K562 (cell line): ENCODE measurements around the gene RNF43. TPM values are rescaled to one million over a fixed set of nuclear protein-coding genes. Genes with fewer than 3 reads are reported as not detected.
A peak's percentile ranks its signal among the peaks of the same experiment; 100 is the strongest.

Experiments
- ARID1B ChIP-seq: fragments of 450-650 bp; IDR thresholded peaks from 2 replicates; pipeline ENCODE4 v1.6.1; 2016; ENCODE audit warnings: antibody characterized with exemption, mild to moderate bottlenecking, inconsistent platforms
- BRD4 ChIP-seq: fragments of 200-600 bp; sonication (generic); IDR thresholded peaks from 2 replicates; pipeline ENCODE4 v1.6.1; 2017; ENCODE audit warnings: inconsistent platforms
- CREB3 ChIP-seq: fragments of 450-650 bp; conservative IDR thresholded peaks from 2 replicates; pipeline ENCODE4 v1.6.1; 2016; ENCODE audit warnings: missing genetic modification characterization, low read depth, mild to moderate bottlenecking, missing compliant biosample characterization, moderate library complexity
- EHMT2 ChIP-seq: fragments of 450-650 bp; IDR thresholded peaks from 2 replicates; pipeline ENCODE4 v1.6.1; 2018; ENCODE audit warnings: antibody characterized with exemption
- ELF1 ChIP-seq: fragments of 200-800 bp; sonication (Bioruptor generic); IDR thresholded peaks from 2 replicates; pipeline ENCODE4 v1.6.1; 2016; ENCODE audit warnings: missing genetic modification characterization, missing compliant biosample characterization
- FIP1L1 ChIP-seq: fragments of 200-400 bp; formaldehyde crosslinking; IDR thresholded peaks from 2 replicates; pipeline ENCODE4 v1.6.1; 2018; ENCODE audit warnings: mild to moderate bottlenecking, low read depth, low read length; ENCODE audit not compliant: poor library complexity, severe bottlenecking
- HMBOX1 ChIP-seq: sonication (generic); IDR thresholded peaks from 2 replicates; pipeline ENCODE4 v1.6.1; 2016
- L3MBTL2 ChIP-seq: fragments of 450-650 bp; IDR thresholded peaks from 2 replicates; pipeline ENCODE4 v1.6.1; 2016; ENCODE audit warnings: mild to moderate bottlenecking, moderate library complexity
- MBD1 ChIP-seq: fragments of 250-450 bp; sonication (Bioruptor Pico); IDR thresholded peaks from 2 replicates; pipeline ENCODE4 v1.8.0; 2022; ENCODE audit warnings: inconsistent platforms
- MLLT1 ChIP-seq, 2 experiments: fragments of 450-650 bp; IDR thresholded peaks; 2 replicates each; pipeline ENCODE4 v1.6.1; 2016
- MYBL2 ChIP-seq, 2 experiments: fragments of 450-650 bp in 1 of 2; sonication (generic) in 1 of 2; formaldehyde crosslinking in 1 of 2; IDR thresholded peaks; 2 replicates each; pipeline versions ENCODE4 v1.6.1 to v1.8.1; 2017 to 2022; ENCODE audit warnings: borderline replicate concordance in 1 of 2, inconsistent platforms in 1 of 2, low read depth in 1 of 2, mild to moderate bottlenecking in 1 of 2, missing genetic modification reagents in 1 of 2, moderate library complexity in 1 of 2
- PRDM10 ChIP-seq: fragments of 450-650 bp; IDR thresholded peaks from 2 replicates; pipeline ENCODE4 v1.6.1; 2018; ENCODE audit not compliant: partially characterized antibody
- SMC3 ChIP-seq: conservative IDR thresholded peaks from 2 replicates; pipeline ENCODE4 v1.6.1; 2011; ENCODE audit warnings: low read depth, low read length, improper control_type of control experiment; ENCODE audit not compliant: insufficient read depth
- ZFP36 ChIP-seq: fragments of 150-350 bp; IDR thresholded peaks from 2 replicates; pipeline ENCODE4 v1.6.1; 2018; ENCODE audit warnings: low read length, low read depth; ENCODE audit not compliant: partially characterized antibody
- ZKSCAN8 ChIP-seq: fragments of 200-800 bp; sonication (Bioruptor generic); IDR thresholded peaks from 2 replicates; pipeline ENCODE4 v1.6.1; 2016; ENCODE audit warnings: missing genetic modification characterization, missing compliant biosample characterization
- ZNF23 ChIP-seq: fragments of 250-450 bp; sonication (Bioruptor Pico); IDR thresholded peaks from 2 replicates; pipeline ENCODE4 v1.4.0; 2020; ENCODE audit warnings: mild to moderate bottlenecking
- ZNF324 ChIP-seq: fragments of 250-450 bp; sonication (Bioruptor Pico); IDR thresholded peaks from 2 replicates; pipeline ENCODE4 v1.4.0; 2020; ENCODE audit warnings: mild to moderate bottlenecking
- ZNF586 ChIP-seq: fragments of 450-650 bp; formaldehyde crosslinking; conservative IDR thresholded peaks from 2 replicates; pipeline ENCODE4 v1.4.0; 2020; ENCODE audit warnings: mild to moderate bottlenecking, moderate library complexity
- ZNF766 ChIP-seq: fragments of 200-800 bp; sonication (Bioruptor generic); conservative IDR thresholded peaks from 2 replicates; pipeline ENCODE4 v1.6.1; 2016; ENCODE audit warnings: missing genetic modification characterization, missing compliant biosample characterization
- polyA plus RNA-seq, 8 experiments: library from polyadenylated mRNA; depleted of rRNA in 4 of 8; stranded (reverse) in 5 of 8; unstranded in 3 of 8; fragments of >200 nt; fragmentation: Nextera tagmentation in 2 of 8; fragmentation: Illumina TruSeq in 1 of 8; extraction: Ambion mirVana in 2 of 8; extraction: Trizol in 1 of 8; gene quantifications; 2 replicates each; pipeline versions ENCODE4 v1.2.1 to v1.2.3, GENCODE V29; 2011 to 2014; ENCODE audit warnings: inconsistent platforms in 1 of 8, missing spikeins in 1 of 8
- total RNA-seq, 7 experiments: library from RNA; depleted of rRNA in 6 of 7; stranded (reverse); fragments of >200 nt in 6 of 7; fragmentation: Illumina TruSeq in 2 of 7; extraction: Trizol in 2 of 7; gene quantifications; 2 replicates each; pipeline versions ENCODE4 v1.2.1 to v1.2.3, GENCODE V29; 2011 to 2021; ENCODE audit warnings: low replicate concordance in 1 of 7

The RNF43 gene
- total and polyA plus RNA-seq, 9 of the 15 experiments (the other 6 are each of a cell fraction or from before 2014, with no cell fraction given) = 0.29 to 2.7 (median 1.4) TPM

GRCh38 chr17:58385359-58385899 lies 31.9 kb downstream of the RNF43 start (continued):
- TF ChIP-seq MLLT1 (IDR thresholded peaks at IDR 0.05) (no peak), PRDM10 (no peak), MYBL2 (IDR thresholded peaks at IDR 0.05; ENCODE audit: low read depth) (peak; percentile 86), MYBL2 (CRISPR knock-in tag; IDR thresholded peaks at IDR 0.05; ENCODE audit: borderline replicate concordance) (no peak), ARID1B (peak; percentile 19; the same call in 1 of the 2 replicates), HMBOX1 (peak; percentile 96), ZKSCAN8 (CRISPR knock-in tag) (no peak), SMC3 (no peak), MBD1 (CRISPR knock-in tag) (no peak), ZFP36 (no peak), CREB3 (tag) (no peak), ELF1 (tag) (no peak), EHMT2 (no peak), ZNF586 (CRISPR knock-in tag) (no peak), ZNF766 (CRISPR knock-in tag) (no peak), ZNF23 (CRISPR knock-in tag) (no peak), BRD4 (no peak), L3MBTL2 (no peak), ZNF324 (CRISPR knock-in tag) (no peak), FIP1L1 (no peak)
